PFSK-1 (cell line): ENCODE data around the gene MRPS25.

ENCODE experiments used
- FOXP2 ChIP-seq: optimal IDR thresholded peaks from 2 replicates; pipeline ENCODE3; 2011; ENCODE audit warnings: borderline replicate concordance, control low read depth, inconsistent platforms; ENCODE audit not compliant: insufficient read depth; ENCODE audit errors: extremely low read length, extremely low read depth
- POLR2AphosphoS5 ChIP-seq: IDR thresholded peaks from 2 replicates; pipeline ENCODE4 v1.6.1; 2012; ENCODE audit warnings: low read depth, mild to moderate bottlenecking, control low read depth, low read length, moderate library complexity
- REST ChIP-seq, 2 experiments: IDR thresholded peaks; 2 replicates each; pipeline versions ENCODE4 v1.6.1 to v1.8.0; 2011 to 2012; ENCODE audit warnings: low read depth in 2 of 2, low read length in 2 of 2, control low read depth in 1 of 2, inconsistent platforms in 1 of 2, mild to moderate bottlenecking in 1 of 2, moderate library complexity in 1 of 2; ENCODE audit not compliant: insufficient read depth in 1 of 2
- SIN3A ChIP-seq: IDR thresholded peaks from 2 replicates; pipeline ENCODE4 v1.6.1; 2012; ENCODE audit warnings: mild to moderate bottlenecking, low read length, moderate library complexity, borderline replicate concordance; ENCODE audit not compliant: insufficient read depth
- TAF1 ChIP-seq: IDR thresholded peaks from 2 replicates; pipeline ENCODE4 v1.6.1; 2012; ENCODE audit warnings: low read length, control low read depth, borderline replicate concordance; ENCODE audit not compliant: insufficient read depth

The MRPS25 gene

DNA sequence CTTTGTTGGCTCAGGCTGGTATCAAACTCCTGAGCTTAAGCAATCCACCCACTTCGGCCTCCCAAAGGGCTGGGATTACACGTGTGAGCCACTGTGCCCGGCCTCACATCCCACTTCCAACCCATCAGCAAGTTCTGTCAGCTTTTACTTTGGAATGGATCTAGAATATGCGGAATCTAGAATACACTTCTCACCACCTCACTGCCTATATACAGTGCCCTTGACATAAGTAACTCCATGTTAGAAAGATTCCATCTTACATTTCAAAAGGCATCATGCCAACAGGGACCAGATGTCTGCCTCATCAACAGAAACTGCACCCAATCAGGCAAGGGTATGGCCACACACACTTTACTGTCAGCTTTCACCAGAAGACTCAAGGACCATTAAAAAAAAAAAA, 43.8 kb upstream of the MRPS25 start:
- TF ChIP-seq REST (IDR thresholded peaks at IDR 0.05; ENCODE audit: insufficient read depth in 1 of 2, low read depth in 2 of 2, low read length in 2 of 2) (no peak), POLR2AphosphoS5 (no peak), FOXP2 (no peak), SIN3A (no peak), TAF1 (no peak)

DNA sequence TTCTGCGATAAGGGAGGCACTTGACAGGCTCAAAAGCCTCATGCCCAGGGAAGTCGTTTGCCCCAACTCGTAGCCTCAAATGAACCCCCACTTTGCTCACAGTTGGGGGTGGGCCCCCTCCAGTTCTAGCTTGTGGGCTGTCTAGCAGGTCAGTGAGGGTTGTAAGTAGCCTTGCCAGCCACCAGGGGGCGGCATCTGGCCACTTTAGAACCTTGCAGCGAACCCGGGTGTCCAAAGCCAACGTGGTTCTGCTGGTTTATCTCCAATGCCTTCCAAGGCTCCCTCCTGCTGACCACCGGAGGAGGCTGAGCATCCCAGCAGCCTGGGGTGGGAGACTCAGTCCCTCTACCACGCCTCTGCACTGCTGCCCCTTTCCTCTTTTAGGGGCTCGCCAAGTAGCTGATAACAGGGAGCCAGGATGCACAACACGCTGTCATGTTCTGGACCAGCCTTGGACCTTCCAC, 43.0 kb upstream of the MRPS25 start:
- TF ChIP-seq POLR2AphosphoS5 (no peak), TAF1 (no peak), FOXP2 (no peak), SIN3A (no peak)

- TF ChIP-seq FOXP2, result no peak
- TF ChIP-seq SIN3A, result no peak
- no peak for TF ChIP-seq TAF1
- no peak for TF ChIP-seq REST (IDR thresholded peaks at IDR 0.05; ENCODE audit: insufficient read depth in 1 of 2, low read depth in 2 of 2, low read length in 2 of 2)
- TF ChIP-seq POLR2AphosphoS5, result no peak
Measured at GRCh38 chr3:15107075-15107947, 42.2 kb upstream of the MRPS25 start.

DNA sequence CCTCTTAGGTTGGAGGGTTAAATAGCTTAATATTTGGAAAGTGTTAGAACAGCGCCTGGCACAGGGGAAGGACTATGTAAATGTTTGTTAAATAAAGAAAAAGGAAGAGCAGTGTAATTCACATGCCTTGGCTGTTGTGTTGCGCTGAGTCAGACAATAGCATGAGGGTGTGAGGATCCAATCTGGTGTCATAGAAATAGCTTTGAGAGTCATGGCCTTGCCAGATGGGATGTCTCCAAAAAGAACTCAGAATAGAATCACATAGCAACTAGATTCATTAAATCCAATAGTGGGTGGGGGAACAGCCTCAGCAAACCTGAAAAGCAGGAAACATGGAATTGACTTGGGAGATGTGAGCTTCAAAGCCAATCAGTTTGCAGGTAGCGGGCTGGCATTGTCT, 37.7 kb upstream of the MRPS25 start:
- TF ChIP-seq POLR2AphosphoS5 (no peak), FOXP2 (no peak), TAF1 (no peak), REST (IDR thresholded peaks at IDR 0.05; ENCODE audit: insufficient read depth in 1 of 2, low read depth in 2 of 2, low read length in 2 of 2) (no peak), SIN3A (no peak)

GRCh38 chr3:15102256-15102655, 37.1 kb upstream of the MRPS25 start:
- TF ChIP-seq REST (IDR thresholded peaks at IDR 0.05; ENCODE audit: insufficient read depth in 1 of 2, low read depth in 2 of 2, low read length in 2 of 2) (no peak), FOXP2 (no peak), POLR2AphosphoS5 (no peak), SIN3A (no peak), TAF1 (no peak)
